Endothelial cell of umbilical vein (primary cell): ENCODE results near the gene HOXB3. TPM values are rescaled to one million over a fixed set of nuclear protein-coding genes. Genes with fewer than 3 reads are reported as not detected.

Source experiments
- BruUV-seq: library from RNA; stranded (reverse); fragments of 400-500 nt; replicated peaks from 2 replicates; lab custom pipeline; 2021; lab: Mats Ljungman, UMichigan
- CTCF ChIA-PET: fragments of 300-600, 350-600 bp; sonication (Branson Sonifier 250); formaldehyde crosslinking; loops from one replicate; lab custom pipeline; 2021; ENCODE audit warnings: antibody characterized with exemption, inconsistent platforms; lab: Charles Lee
- POLR2A ChIA-PET: fragments of 300-600, 350-600 bp; sonication (Branson Sonifier 250); formaldehyde crosslinking; loops from one replicate; lab custom pipeline; 2021; ENCODE audit warnings: antibody characterized with exemption, inconsistent platforms; lab: Charles Lee
- DNase-seq: peaks from one replicate; pipeline ENCODE4 v3.0.0-alpha.2; 2011; ENCODE audit warnings: low read depth, low spot score
- FAIRE-seq: peaks from 2 replicates; lab custom pipeline; 2011; peaks lifted over from hg19 to GRCh38; lab: Jason Lieb, UNC
- H2AFZ ChIP-seq: 2 replicates; pipeline ENCODE4 v1.6.0; 2012; ENCODE audit warnings: low read depth, low read length, control low read depth, inconsistent platforms
- H3K27ac ChIP-seq: 2 replicates; pipeline ENCODE4 v1.5.1; 2011; ENCODE audit warnings: low read depth, mild to moderate bottlenecking, control low read depth, low read length, moderate library complexity; ENCODE audit not compliant: insufficient read depth
- H3K27me3 ChIP-seq, 2 experiments: 2 replicates each; pipeline versions ENCODE4 v1.6.0 to v1.6.1; 2011; ENCODE audit warnings: low read length in 2 of 2, mixed read lengths in 1 of 2; ENCODE audit not compliant: control insufficient read depth in 2 of 2, insufficient read depth in 2 of 2
- H3K36me3 ChIP-seq, 2 experiments: 2 replicates in 1 of 2; 3 replicates in 1 of 2; pipeline ENCODE4 v1.5.1; 2011; ENCODE audit warnings: low read length in 2 of 2, mild to moderate bottlenecking in 1 of 2, moderate library complexity in 1 of 2; ENCODE audit not compliant: control insufficient read depth in 2 of 2, insufficient read depth in 2 of 2; ENCODE audit errors: extremely low read depth in 1 of 2
- H3K4me1 ChIP-seq: 3 replicates; pipeline ENCODE4 v1.5.1; 2011; ENCODE audit warnings: mild to moderate bottlenecking, low read length; ENCODE audit not compliant: control insufficient read depth, insufficient read depth; ENCODE audit errors: extremely low read depth
- H3K4me2 ChIP-seq: 2 replicates; pipeline ENCODE4 v1.6.1; 2011; ENCODE audit warnings: low read length, control low read depth, mixed read lengths; ENCODE audit not compliant: insufficient read depth
- H3K4me3 ChIP-seq, 3 experiments: fragments of 200-600 bp in 1 of 3; sonication (generic), shearing (Covaris generic) in 1 of 3; replicated peaks in 1 of 3; 2 replicates each; pipeline ENCODE4 v1.5.1; 2011 to 2016; ENCODE audit warnings: control low read depth in 3 of 3, low read length in 3 of 3, mild to moderate bottlenecking in 2 of 3, inconsistent platforms in 1 of 3, low read depth in 1 of 3, moderate library complexity in 1 of 3; ENCODE audit not compliant: insufficient read depth in 1 of 3
- H3K79me2 ChIP-seq: 2 replicates; pipeline ENCODE4 v1.6.0; 2012; ENCODE audit warnings: low read length, inconsistent platforms; ENCODE audit not compliant: control insufficient read depth, insufficient read depth
- H3K9ac ChIP-seq: replicated peaks from 2 replicates; pipeline ENCODE3; 2011; ENCODE audit warnings: low read length, control low read depth; ENCODE audit not compliant: insufficient read depth; ENCODE audit errors: extremely low read depth
- H3K9me1 ChIP-seq: replicated peaks from 3 replicates; pipeline ENCODE4 v1.6.0; 2011; ENCODE audit warnings: mild to moderate bottlenecking, low read length; ENCODE audit not compliant: control insufficient read depth, insufficient read depth; ENCODE audit errors: extremely low read depth
- H3K9me3 ChIP-seq: replicated peaks from 2 replicates; pipeline ENCODE4 v1.5.1; 2012; ENCODE audit warnings: low read length, inconsistent platforms; ENCODE audit not compliant: control insufficient read depth, insufficient read depth
- H4K20me1 ChIP-seq: replicated peaks from 2 replicates; pipeline ENCODE3; 2011; ENCODE audit warnings: mild to moderate bottlenecking, low read length; ENCODE audit not compliant: control insufficient read depth, insufficient read depth; ENCODE audit errors: extremely low read depth
- CTCF ChIP-seq, 2 donors: IDR thresholded peaks; 1 replicate in 1 of 2; 2 replicates in 1 of 2; pipeline ENCODE4 v1.5.1; 2011; ENCODE audit warnings: low read length in 2 of 2, mild to moderate bottlenecking in 2 of 2, moderate library complexity in 2 of 2, control low read depth in 1 of 2, inconsistent platforms in 1 of 2, low read depth in 1 of 2; ENCODE audit not compliant: insufficient read depth in 1 of 2; ENCODE audit errors: extremely low read depth in 1 of 2
- EZH2 ChIP-seq: IDR thresholded peaks from 2 replicates; pipeline ENCODE4 v1.6.1; 2012; ENCODE audit warnings: borderline replicate concordance, low read depth, mild to moderate bottlenecking, moderate library complexity, low read length, inconsistent platforms; ENCODE audit not compliant: severe bottlenecking
- POLR2A ChIP-seq: IDR thresholded peaks from 2 replicates; pipeline ENCODE4 v1.6.1; 2012; ENCODE audit warnings: low read depth, mild to moderate bottlenecking, control low read depth, low read length
- dilution Hi-C: fragments of 300-500 bp; cut with MboI; formaldehyde crosslinking; loops from one replicate; pipeline ENCODE4 v1.15.0; 2019; ENCODE audit warnings: low sequenced_read_pairs; ENCODE audit not compliant: extremely low pct_ligation_motif_present
- intact Hi-C: fragments of 100-400 bp; cut with micrococcal nuclease; formaldehyde crosslinking; loops from one replicate; pipeline ENCODE4 v1.10.0; 2022
- polyA plus RNA-seq, 4 experiments: library from polyadenylated mRNA; depleted of rRNA in 3 of 4; stranded (reverse) in 3 of 4; unstranded in 1 of 4; fragments of >200 nt; gene quantifications; 2 replicates each; pipeline versions ENCODE4 v1.2.1 to v1.2.3, GENCODE V29; 2011 to 2012; ENCODE audit warnings: missing spikeins in 1 of 4
- total RNA-seq: library from RNA; stranded (reverse); gene quantifications from 2 replicates; pipeline ENCODE4 v1.2.3, GENCODE V29; 2021

HOXB3 gene
- total and polyA plus RNA-seq, 2 donors (not counting 3 experiments of a cell fraction or from before 2014, with no cell fraction given), result 29.6 to 56.6 TPM

- no TSS peak for BruUV-seq
Measured at GRCh38 chr17:48559840-48560817, 29.9 kb downstream of the HOXB3 start.

More at GRCh38 chr17:48559840-48560817, 29.9 kb downstream of the HOXB3 start:
- no peak for FAIRE-seq
- H3K4me1 ChIP-seq, result peaks cover 38% of the 10 kb centered on the region
- H3K9ac ChIP-seq, result no peak overlapping the region
- no peak overlapping the region for H2AFZ ChIP-seq
- H3K9me1 ChIP-seq, result no peaks in the 10 kb centered on the region
- H3K4me2 ChIP-seq, result no peak overlapping the region
- peaks cover 0 to 5% of the 10 kb centered on the region in 2 experiments for H3K36me3 ChIP-seq
- H3K79me2 ChIP-seq, result peaks cover 66% of the 10 kb centered on the region
- CTCF ChIA-PET, result interaction anchor here (0.8 to 1.4 kb wide), 4 partner anchors 8 to 13 kb away, joined by 3 to 4 read pairs (median 3); no protein-coding TSS in a partner anchor
- H3K9me3 ChIP-seq, result no peaks in the 10 kb centered on the region
- dilution Hi-C loops, result no loop called here
- TF ChIP-seq EZH2, result no peak
- TF ChIP-seq CTCF (IDR thresholded peaks at IDR 0.05; ENCODE audit: extremely low read depth in 1 of 2, insufficient read depth in 1 of 2, low read depth in 1 of 2, low read length in 2 of 2), result no peak
- no peak for TF ChIP-seq POLR2A
- no peaks in the 10 kb centered on the region for H3K27me3 ChIP-seq
- H3K4me3 ChIP-seq, result no peak overlapping the region
- no peak overlapping the region for H3K27ac ChIP-seq
- intact Hi-C loops, result no loop called here
- DNase-seq, result no peak
- H4K20me1 ChIP-seq, result no peaks in the 10 kb centered on the region
- POLR2A ChIA-PET, result no interaction called here
